Stomach (tissue), 4 donors: ENCODE data around the gene ZDHHC1.

Experiments
- POLR2A ChIP-seq, 4 donors: fragments of 450-650 bp; IDR thresholded peaks; one replicate each; pipeline ENCODE4 v1.6.1; 2016; ENCODE audit warnings: antibody characterized with exemption in 4 of 4, control low read depth in 2 of 4, mild to moderate bottlenecking in 1 of 4, moderate library complexity in 1 of 4
- TF ChIP-seq, protein P1 (sequence below), 7 experiments: fragments of 450-650 bp in 4 of 7; fragments of 200-600 bp in 3 of 7; sonication (generic) in 3 of 7; IDR thresholded peaks; one replicate each; pipeline ENCODE4 v1.5.1; 2016 to 2019; ENCODE audit warnings: antibody characterized with exemption in 7 of 7, control low read depth in 2 of 7, mild to moderate bottlenecking in 1 of 7

DNA sequence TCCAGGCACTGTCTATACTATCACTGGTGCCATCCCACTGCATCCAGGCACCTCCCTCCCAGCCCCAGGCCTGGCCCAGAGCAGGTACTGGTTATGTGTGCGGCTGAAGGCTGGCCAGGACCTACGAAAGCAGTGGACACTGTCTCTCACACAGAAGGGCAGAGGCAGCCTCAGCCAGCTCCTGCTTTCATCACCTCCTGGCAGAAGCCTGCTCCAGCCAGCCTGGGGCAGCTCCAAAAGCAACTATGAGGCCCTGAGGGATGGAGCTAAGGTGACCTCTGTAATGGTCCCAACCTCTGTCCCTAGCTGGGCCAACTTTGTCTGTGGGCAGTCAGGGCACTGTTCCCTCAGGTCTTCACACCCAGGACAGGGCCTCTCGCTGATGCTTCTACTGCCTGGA, 33.5 kb upstream of the ZDHHC1 start:
- TF ChIP-seq, protein P1, sequence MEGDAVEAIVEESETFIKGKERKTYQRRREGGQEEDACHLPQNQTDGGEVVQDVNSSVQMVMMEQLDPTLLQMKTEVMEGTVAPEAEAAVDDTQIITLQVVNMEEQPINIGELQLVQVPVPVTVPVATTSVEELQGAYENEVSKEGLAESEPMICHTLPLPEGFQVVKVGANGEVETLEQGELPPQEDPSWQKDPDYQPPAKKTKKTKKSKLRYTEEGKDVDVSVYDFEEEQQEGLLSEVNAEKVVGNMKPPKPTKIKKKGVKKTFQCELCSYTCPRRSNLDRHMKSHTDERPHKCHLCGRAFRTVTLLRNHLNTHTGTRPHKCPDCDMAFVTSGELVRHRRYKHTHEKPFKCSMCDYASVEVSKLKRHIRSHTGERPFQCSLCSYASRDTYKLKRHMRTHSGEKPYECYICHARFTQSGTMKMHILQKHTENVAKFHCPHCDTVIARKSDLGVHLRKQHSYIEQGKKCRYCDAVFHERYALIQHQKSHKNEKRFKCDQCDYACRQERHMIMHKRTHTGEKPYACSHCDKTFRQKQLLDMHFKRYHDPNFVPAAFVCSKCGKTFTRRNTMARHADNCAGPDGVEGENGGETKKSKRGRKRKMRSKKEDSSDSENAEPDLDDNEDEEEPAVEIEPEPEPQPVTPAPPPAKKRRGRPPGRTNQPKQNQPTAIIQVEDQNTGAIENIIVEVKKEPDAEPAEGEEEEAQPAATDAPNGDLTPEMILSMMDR (IDR thresholded peaks at IDR 0.05), result no peak
- TF ChIP-seq POLR2A (IDR thresholded peaks at IDR 0.05), result no peak
